Fibroblast of lung (primary cell): ENCODE data around the gene TP53I11. TPM values are rescaled to one million over a fixed set of nuclear protein-coding genes. Genes with fewer than 3 reads are reported as not detected.

Experiments used
- DNase-seq, 2 donors: peaks; one replicate each; pipeline versions ENCODE4 v3.0.0 to v3.0.0-alpha.2; 2010; ENCODE audit warnings: low read depth in 2 of 2
- H2AFZ ChIP-seq: 2 replicates; pipeline ENCODE4 v1.5.1; 2012; ENCODE audit warnings: low read length, control low read depth, inconsistent platforms
- H3K27ac ChIP-seq: 2 replicates; pipeline ENCODE4 v1.5.1; 2011; ENCODE audit warnings: low read length, control low read depth; ENCODE audit not compliant: insufficient read depth
- H3K27me3 ChIP-seq: 2 replicates; pipeline ENCODE4 v1.5.1; 2011; ENCODE audit warnings: mild to moderate bottlenecking, low read length; ENCODE audit not compliant: control insufficient read depth, insufficient read depth
- H3K36me3 ChIP-seq: 2 replicates; pipeline ENCODE4 v1.5.1; 2011; ENCODE audit warnings: low read length; ENCODE audit not compliant: control insufficient read depth, insufficient read depth
- H3K4me1 ChIP-seq: 2 replicates; pipeline ENCODE4 v1.5.1; 2011; ENCODE audit warnings: low read length; ENCODE audit not compliant: control insufficient read depth, insufficient read depth; ENCODE audit errors: extremely low read depth
- H3K4me2 ChIP-seq: 2 replicates; pipeline ENCODE4 v1.5.1; 2011; ENCODE audit warnings: low read length, control low read depth; ENCODE audit not compliant: insufficient read depth; ENCODE audit errors: extremely low read depth
- H3K4me3 ChIP-seq, 4 experiments: fragments of 200-600 bp in 1 of 4; sonication (generic) in 1 of 4; replicated peaks in 1 of 4; 2 replicates each; pipeline ENCODE4 v1.5.1; 2011 to 2016; ENCODE audit warnings: low read length in 4 of 4, low read depth in 3 of 4, mild to moderate bottlenecking in 3 of 4, control low read depth in 2 of 4, inconsistent platforms in 1 of 4, mixed read lengths in 1 of 4; ENCODE audit not compliant: insufficient read depth in 1 of 4; ENCODE audit errors: control extremely low read depth in 1 of 4
- H3K79me2 ChIP-seq: 2 replicates; pipeline ENCODE4 v1.5.1; 2012; ENCODE audit warnings: mild to moderate bottlenecking, low read length, inconsistent platforms; ENCODE audit not compliant: control insufficient read depth, insufficient read depth
- H3K9ac ChIP-seq: 2 replicates; pipeline ENCODE4 v1.5.1; 2011; ENCODE audit warnings: mild to moderate bottlenecking, low read length, control low read depth; ENCODE audit not compliant: insufficient read depth
- H3K9me3 ChIP-seq: 2 replicates; pipeline ENCODE4 v1.5.1; 2012; ENCODE audit warnings: low read depth, low read length; ENCODE audit not compliant: control insufficient read depth, insufficient read depth
- H4K20me1 ChIP-seq: 2 replicates; pipeline ENCODE4 v1.5.1; 2011; ENCODE audit warnings: low read length; ENCODE audit not compliant: control insufficient read depth, insufficient read depth; ENCODE audit errors: extremely low read depth
- EZH2 ChIP-seq: IDR thresholded peaks from 2 replicates; pipeline ENCODE4 v1.5.1; 2012; ENCODE audit warnings: low read length, control low read depth, mild to moderate bottlenecking; ENCODE audit errors: missing control alignments
- polyA plus RNA-seq, 2 donors: library from polyadenylated mRNA; depleted of rRNA in 1 of 2; stranded (reverse) in 1 of 2; unstranded in 1 of 2; fragments of >200 nt; gene quantifications; 2 replicates each; pipeline ENCODE4 v1.2.1, GENCODE V29; 2011 to 2012; ENCODE audit warnings: missing spikeins in 1 of 2
- total RNA-seq: library from RNA; depleted of rRNA; stranded (reverse); fragments of >200 nt; gene quantifications from 2 replicates; pipeline ENCODE4 v1.2.1, GENCODE V29; 2014
- TF ChIP-seq, protein P1 (sequence below), 2 donors: IDR thresholded peaks in 1 of 2; conservative IDR thresholded peaks in 1 of 2; 1 replicate in 1 of 2; 2 replicates in 1 of 2; pipeline ENCODE4 v1.5.1; 2011 to 2012; ENCODE audit warnings: low read length in 2 of 2, control low read depth in 1 of 2, inconsistent platforms in 1 of 2, low read depth in 1 of 2, mild to moderate bottlenecking in 1 of 2

The TP53I11 gene
- total and polyA plus RNA-seq, 2 donors (not counting 1 experiment from before 2014, with no cell fraction given) = 53.2 to 54.0 TPM

DNA sequence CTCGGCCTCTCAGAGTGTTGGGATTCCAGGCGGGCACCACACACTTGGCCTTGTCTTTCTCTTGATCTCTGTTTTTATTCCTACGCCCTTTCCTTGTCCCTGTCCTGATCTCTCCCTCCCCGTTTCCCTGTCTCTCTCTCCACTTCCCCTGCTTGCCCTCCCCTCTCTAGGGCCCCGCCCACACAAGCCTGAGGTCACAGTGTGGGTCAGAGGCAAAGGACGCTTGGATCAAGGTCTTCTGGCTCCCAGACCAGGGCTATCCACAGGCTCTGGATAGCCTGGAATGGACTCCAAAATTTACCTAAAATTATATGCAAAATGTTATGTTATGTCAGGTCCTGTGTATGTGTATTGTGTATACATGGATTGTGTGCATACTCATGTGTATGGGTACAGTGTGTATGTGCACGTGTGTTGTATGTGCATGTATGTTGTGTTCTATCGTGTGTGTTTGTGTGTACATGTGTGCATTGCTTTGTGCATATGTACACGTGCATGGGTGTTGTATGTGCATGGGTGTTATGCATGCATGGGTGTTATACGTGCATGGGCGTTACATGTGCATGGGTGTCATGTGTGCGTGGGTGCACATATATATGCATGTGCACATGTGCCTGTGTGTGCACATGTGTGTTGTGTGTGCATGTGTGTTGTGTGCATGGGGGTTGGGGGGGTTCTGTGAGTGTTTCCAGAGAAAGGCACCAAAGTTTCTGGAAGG, 38.3 kb downstream of the TP53I11 start:
- Histone ChIP-seq H3K27me3 (peaks cover 2% of the 10 kb centered on the region), H3K4me3 (no peak overlapping the region), H4K20me1 (no peaks in the 10 kb centered on the region), H3K4me2 (no peak overlapping the region), H3K4me1 (no peaks in the 10 kb centered on the region), H3K79me2 (no peaks in the 10 kb centered on the region), H3K27ac (no peak overlapping the region), H2AFZ (no peak overlapping the region), H3K36me3 (no peaks in the 10 kb centered on the region), H3K9ac (no peak overlapping the region), H3K9me3 (no peaks in the 10 kb centered on the region)
- no peak for TF ChIP-seq EZH2
- TF ChIP-seq, protein P1, sequence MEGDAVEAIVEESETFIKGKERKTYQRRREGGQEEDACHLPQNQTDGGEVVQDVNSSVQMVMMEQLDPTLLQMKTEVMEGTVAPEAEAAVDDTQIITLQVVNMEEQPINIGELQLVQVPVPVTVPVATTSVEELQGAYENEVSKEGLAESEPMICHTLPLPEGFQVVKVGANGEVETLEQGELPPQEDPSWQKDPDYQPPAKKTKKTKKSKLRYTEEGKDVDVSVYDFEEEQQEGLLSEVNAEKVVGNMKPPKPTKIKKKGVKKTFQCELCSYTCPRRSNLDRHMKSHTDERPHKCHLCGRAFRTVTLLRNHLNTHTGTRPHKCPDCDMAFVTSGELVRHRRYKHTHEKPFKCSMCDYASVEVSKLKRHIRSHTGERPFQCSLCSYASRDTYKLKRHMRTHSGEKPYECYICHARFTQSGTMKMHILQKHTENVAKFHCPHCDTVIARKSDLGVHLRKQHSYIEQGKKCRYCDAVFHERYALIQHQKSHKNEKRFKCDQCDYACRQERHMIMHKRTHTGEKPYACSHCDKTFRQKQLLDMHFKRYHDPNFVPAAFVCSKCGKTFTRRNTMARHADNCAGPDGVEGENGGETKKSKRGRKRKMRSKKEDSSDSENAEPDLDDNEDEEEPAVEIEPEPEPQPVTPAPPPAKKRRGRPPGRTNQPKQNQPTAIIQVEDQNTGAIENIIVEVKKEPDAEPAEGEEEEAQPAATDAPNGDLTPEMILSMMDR (conservative IDR thresholded peaks at IDR 0.05 in 1 of 2, IDR thresholded peaks at IDR 0.05 in 1 of 2; ENCODE audit: low read depth in 1 of 2, low read length in 2 of 2) = no peak
- DNase-seq = no peak

DNA sequence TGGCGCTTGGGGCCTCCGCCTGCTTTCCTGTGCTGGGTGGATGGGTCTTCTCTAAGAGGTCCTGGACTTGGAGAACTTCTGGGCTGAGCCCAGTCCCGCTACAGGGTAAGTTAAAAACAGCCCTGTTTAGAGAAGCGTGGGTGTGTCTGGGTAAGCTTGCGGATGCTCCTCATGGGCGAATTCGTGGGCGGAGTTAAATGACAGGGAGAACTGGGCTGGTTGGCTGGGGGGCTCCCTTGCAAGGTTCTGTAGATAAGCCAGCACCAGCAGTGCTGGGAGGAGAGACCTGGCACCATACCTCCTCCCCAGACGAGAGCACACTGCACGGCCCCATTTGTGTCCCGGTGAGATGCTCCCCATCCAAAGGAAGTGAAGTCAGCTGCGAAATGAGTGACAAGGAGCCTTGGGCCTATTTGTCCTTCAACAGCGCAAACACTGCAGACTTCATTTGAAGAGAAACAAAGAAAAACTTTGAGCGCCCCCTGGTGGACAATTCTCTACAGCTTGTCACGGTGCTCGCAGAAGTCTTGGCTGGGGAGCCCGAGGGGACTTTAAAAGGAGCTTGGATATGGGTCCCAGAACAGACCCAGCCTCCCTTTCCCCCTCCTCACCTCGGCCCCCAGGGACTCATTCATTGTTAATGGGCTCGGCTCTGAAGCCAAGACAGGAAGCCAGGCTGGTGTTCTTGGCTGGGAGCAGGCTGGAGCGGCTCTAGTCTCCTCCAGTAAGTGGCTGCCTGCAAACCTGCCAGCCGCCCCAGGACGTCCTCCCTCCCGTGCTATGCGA, 39.5 kb downstream of the TP53I11 start:
- TF ChIP-seq, protein P1 (conservative IDR thresholded peaks at IDR 0.05 in 1 of 2, IDR thresholded peaks at IDR 0.05 in 1 of 2; ENCODE audit: low read depth in 1 of 2, low read length in 2 of 2) = peak; percentile 53 to 68
- no peak for TF ChIP-seq EZH2
- Histone ChIP-seq H3K4me2 (no peak overlapping the region), H3K27ac (no peak overlapping the region), H2AFZ (no peak overlapping the region), H3K4me3 (no peak overlapping the region), H3K4me1 (no peaks in the 10 kb centered on the region), H3K79me2 (no peaks in the 10 kb centered on the region), H4K20me1 (no peaks in the 10 kb centered on the region), H3K36me3 (no peaks in the 10 kb centered on the region), H3K27me3 (peaks cover 2% of the 10 kb centered on the region), H3K9ac (no peak overlapping the region), H3K9me3 (no peaks in the 10 kb centered on the region)
- DNase-seq = peak; percentile 62 to 84

DNA sequence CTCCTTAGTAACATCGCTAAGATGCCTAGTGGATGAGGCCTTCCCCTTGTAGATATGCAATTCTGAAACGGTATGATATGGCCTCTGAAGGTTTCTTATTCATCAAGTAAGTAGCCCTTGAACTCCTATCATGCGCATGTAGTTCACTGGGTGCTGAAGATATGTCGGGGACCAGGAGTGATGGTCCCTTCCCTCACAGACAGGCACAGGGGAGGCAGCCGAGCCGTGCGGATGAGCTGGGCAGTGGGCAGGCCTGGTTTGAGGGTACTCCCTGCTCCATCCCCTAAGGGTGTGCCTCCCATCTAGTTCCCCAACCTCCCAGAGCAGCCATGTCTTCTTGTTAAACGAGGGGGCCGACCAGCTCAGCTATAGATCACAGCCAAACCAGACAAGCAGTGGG, 40.1 kb downstream of the TP53I11 start:
- Histone ChIP-seq H3K27me3 (peaks cover 7% of the 10 kb centered on the region), H3K36me3 (no peaks in the 10 kb centered on the region), H3K4me1 (no peaks in the 10 kb centered on the region), H2AFZ (no peak overlapping the region), H3K9me3 (no peaks in the 10 kb centered on the region), H3K9ac (no peak overlapping the region), H3K27ac (no peak overlapping the region), H3K79me2 (no peaks in the 10 kb centered on the region), H3K4me3 (no peak overlapping the region), H3K4me2 (no peak overlapping the region), H4K20me1 (no peaks in the 10 kb centered on the region)
- TF ChIP-seq EZH2 = no peak
- TF ChIP-seq, protein P1 (conservative IDR thresholded peaks at IDR 0.05 in 1 of 2, IDR thresholded peaks at IDR 0.05 in 1 of 2; ENCODE audit: low read depth in 1 of 2, low read length in 2 of 2) = no peak
- no peak for DNase-seq
